ENCODE results near the gene C1GALT1C1. TPM values are rescaled to one million over a fixed set of nuclear protein-coding genes. Genes with fewer than 3 reads are reported as not detected.
"Not testable (repeated sequence)": the region's sequence is repeated elsewhere in the genome, so short reads cannot be mapped to it uniquely, and the experiment has no call there.

Gene C1GALT1C1
- total RNA-seq = 16.8 TPM
- long read RNA-seq, partial matches to known transcripts = 0 of 2 reads
- long read RNA-seq, other reads (novel, unspliced or antisense) = 0 of 2 reads

GRCh38 chrX:120629667-120630537 lies at the start of gene C1GALT1C1:
C1GALT1C1 (minus strand) TSS chrX:120630054; CDS start chrX:120627166, 2,888 bp downstream.
- DNase-seq (ENCODE audit: missing footprints) (peak; percentile 96), ATAC-seq (peak; percentile 100)
- intact Hi-C loops (cut with DNase I) = loop anchor here (2.0 kb wide), 1 partner anchor 69 kb away; the partner anchor contains the start of gene CUL4B

DNA sequence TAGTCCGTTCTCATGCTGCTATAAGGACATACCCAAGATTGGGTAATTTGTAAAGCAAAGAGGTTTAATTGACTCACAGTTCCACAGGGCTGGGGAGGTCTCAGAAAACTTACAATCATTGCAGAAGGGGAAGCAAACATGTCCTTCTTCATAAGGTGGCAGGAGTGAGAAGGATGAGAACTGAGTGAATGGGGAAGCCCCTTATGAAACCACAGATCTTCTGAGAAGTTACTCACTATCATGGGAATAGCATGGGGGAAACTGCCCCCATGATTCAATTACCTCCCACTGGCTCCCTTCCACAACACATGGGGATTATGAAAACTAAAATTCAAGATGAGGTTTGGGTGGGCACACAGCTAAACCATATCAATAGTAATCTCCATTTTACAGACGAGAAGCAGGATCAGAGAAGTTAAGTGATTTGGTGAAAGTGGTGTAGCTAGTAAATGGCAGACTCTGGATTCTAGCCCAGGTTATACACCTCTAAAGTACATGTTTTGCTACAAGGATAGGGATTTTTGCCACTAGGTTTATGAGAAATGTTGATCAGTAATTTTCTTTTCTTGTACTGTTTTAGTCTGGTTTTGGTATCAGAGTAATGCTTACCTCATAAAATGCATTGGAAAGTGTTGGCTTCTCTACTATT lies 47.3 kb upstream of the C1GALT1C1 start:
- no peak for ATAC-seq
- intact Hi-C loops (cut with DNase I) = no loop called here

GRCh38 chrX:120672841-120673530 lies 43.1 kb upstream of the C1GALT1C1 start:
- no peak for ATAC-seq
- no peak for DNase-seq (ENCODE audit: missing footprints)
- intact Hi-C loops (cut with DNase I) = no loop called here

More for the DNA sequence above, 47.3 kb upstream of the C1GALT1C1 start:
- no peak for DNase-seq (ENCODE audit: missing footprints)

- ATAC-seq (peak; percentile 92), DNase-seq (ENCODE audit: missing footprints) (no peak)
- intact Hi-C loops (cut with DNase I) = no loop called here
These were observed 42.5 kb upstream of the C1GALT1C1 start for GRCh38 chrX:120672389-120672788.

DNA sequence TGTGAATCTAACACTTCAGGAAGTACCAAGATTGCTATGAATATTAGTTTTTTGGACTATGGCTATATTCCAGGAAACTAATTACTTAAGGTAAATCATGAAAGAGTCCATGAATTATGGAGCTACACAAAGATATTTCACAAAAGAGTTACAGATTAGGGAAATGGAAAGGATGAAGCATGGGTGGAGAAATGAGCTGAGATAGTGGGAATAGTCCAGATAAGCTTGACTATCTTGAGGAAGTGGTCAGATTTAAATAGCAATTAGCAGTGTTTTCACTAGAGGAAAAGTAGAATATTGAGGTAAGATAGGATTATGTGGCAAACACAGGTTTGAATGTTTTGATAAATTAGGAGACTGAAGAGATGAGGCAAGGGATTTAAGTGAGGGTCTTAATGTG lies 42.1 kb upstream of the C1GALT1C1 start:
- DNase-seq (ENCODE audit: missing footprints) = no peak
- intact Hi-C loops (cut with DNase I) = no loop called here
- ATAC-seq = no peak

- DNase-seq (ENCODE audit: missing footprints) (no peak), ATAC-seq (no peak)
- intact Hi-C loops (cut with DNase I) = no loop called here
These were observed 38.5 kb upstream of the C1GALT1C1 start for GRCh38 chrX:120668357-120668756.

- ATAC-seq; intact Hi-C loops (cut with DNase I): not testable (repeated sequence)
These were observed 34.7 kb upstream of the C1GALT1C1 start for GRCh38 chrX:120664535-120664934.

DNA sequence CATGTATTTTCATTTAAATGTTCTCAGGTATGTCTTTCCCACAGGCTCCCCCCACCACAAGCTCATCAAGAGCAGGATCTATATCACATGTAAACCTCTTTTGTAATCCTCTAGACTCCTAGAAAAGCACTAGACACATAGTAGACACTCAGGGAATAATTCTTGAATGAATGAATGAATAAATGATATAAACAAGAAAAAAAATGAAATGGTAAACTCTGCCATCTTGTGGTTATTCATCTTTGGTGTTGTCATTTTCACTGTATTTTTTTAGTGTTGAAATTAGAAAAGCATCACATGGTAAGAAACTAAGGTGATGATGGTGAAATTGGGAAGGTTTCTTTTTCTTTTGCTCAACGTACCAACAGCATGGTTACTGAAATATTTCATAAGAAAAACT lies 34.2 kb upstream of the C1GALT1C1 start:
- ATAC-seq = no peak
- intact Hi-C loops (cut with DNase I) = no loop called here
- DNase-seq (ENCODE audit: missing footprints) = no peak

More at GRCh38 chrX:120664535-120664934, 34.7 kb upstream of the C1GALT1C1 start:
- not testable (repeated sequence) for DNase-seq (ENCODE audit: missing footprints)

GRCh38 chrX:120662662-120663061 lies 32.8 kb upstream of the C1GALT1C1 start:
- intact Hi-C loops (cut with DNase I) = no loop called here
- no peak for ATAC-seq
- no peak for DNase-seq (ENCODE audit: missing footprints)

GRCh38 chrX:120660637-120661036 lies 30.8 kb upstream of the C1GALT1C1 start:
- no peak for DNase-seq (ENCODE audit: missing footprints)
- intact Hi-C loops (cut with DNase I) = no loop called here
- no peak for ATAC-seq

DNA sequence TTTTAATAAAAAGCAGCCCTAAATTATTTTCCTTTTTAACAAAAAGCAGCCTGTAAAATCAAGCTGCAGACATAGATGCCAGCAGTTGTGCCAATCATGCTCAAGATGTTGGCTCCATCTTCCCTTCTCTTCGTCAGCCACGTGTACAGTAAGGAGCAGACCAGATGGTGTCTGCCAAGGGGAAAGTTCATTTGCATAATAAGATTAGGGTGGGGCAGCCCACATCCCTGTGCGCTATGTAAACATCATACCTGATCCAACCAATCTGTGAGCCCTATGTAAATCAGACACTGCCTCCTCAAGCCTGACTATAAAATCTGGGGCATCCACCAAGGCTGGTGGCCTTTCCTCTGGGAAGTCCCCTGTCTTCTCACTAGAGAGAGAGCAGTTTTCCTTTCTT lies 23.1 kb upstream of the C1GALT1C1 start:
- ATAC-seq (no peak), DNase-seq (ENCODE audit: missing footprints) (no peak)
- intact Hi-C loops (cut with DNase I) = no loop called here

GRCh38 chrX:120652256-120652655 lies 22.4 kb upstream of the C1GALT1C1 start:
- DNase-seq (ENCODE audit: missing footprints); ATAC-seq; intact Hi-C loops (cut with DNase I): not testable (repeated sequence)

- no peak for ATAC-seq
- DNase-seq (ENCODE audit: missing footprints) = no peak
- intact Hi-C loops (cut with DNase I) = no loop called here
These were observed 17.3 kb upstream of the C1GALT1C1 start for GRCh38 chrX:120647127-120647526.

GRCh38 chrX:120642871-120643270 lies 13.0 kb upstream of the C1GALT1C1 start:
- ATAC-seq (no peak), DNase-seq (ENCODE audit: missing footprints) (no peak)
- intact Hi-C loops (cut with DNase I) = no loop called here

- no peak for ATAC-seq
- no peak for DNase-seq (ENCODE audit: missing footprints)
- intact Hi-C loops (cut with DNase I) = no loop called here
These were observed 8.8 kb upstream of the C1GALT1C1 start for GRCh38 chrX:120638619-120639018.

DNA sequence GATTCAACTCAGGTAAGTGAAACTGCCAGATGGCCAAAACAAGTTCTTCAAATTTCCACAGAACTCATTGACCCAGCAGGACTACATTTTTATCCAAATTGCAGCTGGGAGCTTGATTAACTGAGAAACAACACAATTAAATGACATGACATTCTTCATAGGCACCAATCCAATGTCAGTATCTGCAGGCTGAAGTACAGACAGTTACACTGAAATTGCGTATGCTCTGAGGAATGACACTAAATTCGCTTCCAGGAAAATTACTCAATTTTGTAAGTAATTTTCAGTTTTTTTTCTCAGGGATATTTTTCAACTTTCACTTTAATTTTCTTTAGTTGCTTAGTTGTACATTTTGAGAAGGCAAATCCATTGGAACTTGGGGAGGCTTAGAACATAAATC lies 4.5 kb downstream of the C1GALT1C1 start:
- intact Hi-C loops (cut with DNase I) = no loop called here
- no peak for DNase-seq (ENCODE audit: missing footprints)
- no peak for ATAC-seq

- intact Hi-C loops (cut with DNase I) = no loop called here
- ATAC-seq (no peak), DNase-seq (ENCODE audit: missing footprints) (no peak)
These were observed 11.7 kb downstream of the C1GALT1C1 start for GRCh38 chrX:120617996-120618630.

DNA sequence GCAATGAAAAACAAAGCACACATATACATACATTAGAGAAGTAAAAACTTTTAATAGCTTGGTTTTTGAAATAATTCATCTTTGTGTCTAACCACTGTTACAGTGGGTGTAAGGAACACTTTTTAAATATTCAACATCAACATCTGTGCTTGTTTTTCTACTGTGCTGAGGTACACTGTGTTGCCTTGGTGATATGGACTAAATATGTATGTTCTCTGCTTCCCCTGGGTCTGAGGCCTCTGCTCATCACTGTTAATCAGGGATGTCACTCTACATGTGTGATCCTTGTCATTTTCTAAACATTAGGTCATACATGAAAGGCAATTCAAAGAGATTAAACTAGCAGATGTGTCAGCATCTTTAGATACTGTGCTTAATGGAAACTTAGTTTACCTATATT lies 15.0 kb downstream of the C1GALT1C1 start:
- DNase-seq (ENCODE audit: missing footprints) (no peak), ATAC-seq (no peak)
- intact Hi-C loops (cut with DNase I) = no loop called here

DNA sequence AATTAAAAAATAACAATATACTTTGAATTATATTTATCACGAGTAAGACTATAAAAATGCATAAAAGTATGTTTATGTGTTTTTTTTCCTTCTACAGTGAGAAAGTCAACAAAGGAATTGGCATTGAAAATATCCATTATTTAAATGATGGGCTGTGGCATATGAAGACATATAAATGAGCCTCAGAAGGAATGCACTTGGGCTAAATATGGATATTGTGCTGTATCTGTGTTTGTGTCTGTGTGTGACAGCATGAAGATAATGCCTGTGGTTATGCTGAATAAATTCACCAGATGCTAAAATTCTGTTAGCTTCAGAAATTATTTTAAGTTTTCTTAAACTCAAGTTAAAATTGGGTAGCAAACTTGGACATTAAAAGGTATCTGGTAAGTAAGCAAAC lies 17.8 kb downstream of the C1GALT1C1 start:
- DNase-seq (ENCODE audit: missing footprints) (no peak), ATAC-seq (no peak)
- intact Hi-C loops (cut with DNase I) = no loop called here
